Skeletal muscle tissue (tissue), 4 donors: Measurements from ENCODE around the gene ARHGEF16. TPM values are rescaled to one million over a fixed set of nuclear protein-coding genes. Genes with fewer than 3 reads are reported as not detected.

ENCODE experiments used
- H3K27ac ChIP-seq: one replicate; pipeline ENCODE4 v1.7.0; 2013; ENCODE audit warnings: mild to moderate bottlenecking, low read depth, low read length, inconsistent platforms
- H3K27me3 ChIP-seq, 3 donors: one replicate each; pipeline ENCODE4 v1.7.0; 2013; ENCODE audit warnings: low read length in 3 of 3; ENCODE audit not compliant: control insufficient read depth in 3 of 3, insufficient read depth in 3 of 3
- H3K36me3 ChIP-seq, 3 donors: one replicate each; pipeline ENCODE4 v1.7.0; 2013; ENCODE audit warnings: low read length in 3 of 3; ENCODE audit not compliant: control insufficient read depth in 3 of 3, insufficient read depth in 3 of 3
- H3K4me1 ChIP-seq, 3 donors: one replicate each; pipeline ENCODE4 v1.7.0; 2013; ENCODE audit warnings: low read length in 3 of 3, mild to moderate bottlenecking in 3 of 3; ENCODE audit not compliant: control insufficient read depth in 3 of 3, insufficient read depth in 3 of 3
- H3K4me3 ChIP-seq, 3 donors: one replicate each; pipeline ENCODE4 v1.7.0; 2013; ENCODE audit warnings: low read length in 3 of 3
- H3K9ac ChIP-seq, 3 donors: one replicate each; pipeline ENCODE4 v1.7.0; 2013; ENCODE audit warnings: low read length in 3 of 3, mild to moderate bottlenecking in 3 of 3, moderate library complexity in 2 of 3, low read depth in 1 of 3
- H3K9me3 ChIP-seq, 3 donors: one replicate each; pipeline ENCODE4 v1.7.0; 2013; ENCODE audit warnings: low read length in 3 of 3; ENCODE audit not compliant: control insufficient read depth in 3 of 3
- total RNA-seq: library from RNA; depleted of rRNA; stranded (reverse); fragments of >200 nt; gene quantifications from one replicate; pipeline ENCODE4 v1.2.3, GENCODE V29; 2014
- donor health status: Osteomylitis.

ARHGEF16 gene
- total RNA-seq, 1 donor from 2014 or later: 0.52 TPM

- H3K4me3 ChIP-seq: no peak overlapping the region
- H3K27me3 ChIP-seq: no peaks in the 10 kb centered on the region
- no peak overlapping the region for H3K9ac ChIP-seq
- H3K27ac ChIP-seq: no peak overlapping the region
- no peaks in the 10 kb centered on the region for H3K9me3 ChIP-seq
- H3K4me1 ChIP-seq: peaks cover 7 to 31% (median 16%) of the 10 kb centered on the region in 3 donors
- H3K36me3 ChIP-seq: no peaks in the 10 kb centered on the region
These were observed 44.5 kb downstream of the ARHGEF16 start for GRCh38 chr1:3498986-3499385.

- Histone ChIP-seq H3K4me1 (peaks cover 13 to 37% (median 22%) of the 10 kb centered on the region in 3 donors), H3K36me3 (no peaks in the 10 kb centered on the region), H3K4me3 (no peak overlapping the region), H3K27me3 (no peaks in the 10 kb centered on the region), H3K27ac (no peak overlapping the region), H3K9me3 (no peaks in the 10 kb centered on the region), H3K9ac (no peak overlapping the region)
These were observed 45.1 kb downstream of the ARHGEF16 start for GRCh38 chr1:3499611-3500010.

- H3K9ac ChIP-seq: no peak overlapping the region
- H3K9me3 ChIP-seq: no peaks in the 10 kb centered on the region
- H3K27me3 ChIP-seq: no peaks in the 10 kb centered on the region
- peaks cover 19 to 44% (median 29%) of the 10 kb centered on the region in 3 donors for H3K4me1 ChIP-seq
- no peaks in the 10 kb centered on the region for H3K36me3 ChIP-seq
- no peak overlapping the region for H3K27ac ChIP-seq
- no peak overlapping the region for H3K4me3 ChIP-seq
These were observed 45.9 kb downstream of the ARHGEF16 start for GRCh38 chr1:3500265-3500835.

GRCh38 chr1:3501437-3501836 is 47.0 kb downstream of the ARHGEF16 start:
- Histone ChIP-seq H3K9ac (no peak overlapping the region), H3K27ac (no peak overlapping the region), H3K36me3 (no peaks in the 10 kb centered on the region), H3K4me3 (no peak overlapping the region), H3K27me3 (no peaks in the 10 kb centered on the region), H3K9me3 (no peaks in the 10 kb centered on the region), H3K4me1 (peaks cover 19 to 44% (median 38%) of the 10 kb centered on the region in 3 donors)

- H3K9me3 ChIP-seq: no peaks in the 10 kb centered on the region
- peak overlapping the region in 1 of 3 donors; percentile 16 for H3K9ac ChIP-seq
- H3K27ac ChIP-seq: no peak overlapping the region
- H3K4me1 ChIP-seq: peaks cover 19 to 42% (median 38%) of the 10 kb centered on the region in 3 donors
- no peak overlapping the region for H3K4me3 ChIP-seq
- H3K36me3 ChIP-seq: no peaks in the 10 kb centered on the region
- H3K27me3 ChIP-seq: no peaks in the 10 kb centered on the region
These were observed 47.6 kb downstream of the ARHGEF16 start for GRCh38 chr1:3501856-3502640.

GRCh38 chr1:3502641-3503524 is 48.4 kb downstream of the ARHGEF16 start:
- Histone ChIP-seq H3K9me3 (no peaks in the 10 kb centered on the region), H3K27ac (no peak overlapping the region), H3K4me1 (peaks cover 19 to 42% (median 38%) of the 10 kb centered on the region in 3 donors), H3K4me3 (no peak overlapping the region), H3K27me3 (no peaks in the 10 kb centered on the region), H3K9ac (no peak overlapping the region), H3K36me3 (no peaks in the 10 kb centered on the region)

GRCh38 chr1:3503525-3503886 is 49.0 kb downstream of the ARHGEF16 start:
- Histone ChIP-seq H3K4me1 (peaks cover 19 to 42% (median 38%) of the 10 kb centered on the region in 3 donors), H3K27me3 (no peaks in the 10 kb centered on the region), H3K9me3 (no peaks in the 10 kb centered on the region), H3K27ac (peak overlapping the region; percentile 94), H3K9ac (peak overlapping the region in 1 of 3 donors; percentile 45), H3K4me3 (no peak overlapping the region), H3K36me3 (no peaks in the 10 kb centered on the region)

- peak overlapping the region; percentile 94 for H3K27ac ChIP-seq
These were observed 49.8 kb downstream of the ARHGEF16 start for GRCh38 chr1:3504151-3504821.

GRCh38 chr1:3504822-3505153 is 50.3 kb downstream of the ARHGEF16 start:
- Histone ChIP-seq H3K27ac (peak overlapping the region; percentile 94), H3K4me1 (peaks cover 19 to 42% (median 38%) of the 10 kb centered on the region in 3 donors), H3K27me3 (no peaks in the 10 kb centered on the region), H3K9ac (peak overlapping the region; percentile 64 to 85 (median 68)), H3K36me3 (no peaks in the 10 kb centered on the region), H3K4me3 (peak overlapping the region in 2 of 3 donors; percentile 40 to 68), H3K9me3 (no peaks in the 10 kb centered on the region)

More at GRCh38 chr1:3504151-3504821, 49.8 kb downstream of the ARHGEF16 start:
- no peaks in the 10 kb centered on the region for H3K27me3 ChIP-seq
- H3K9me3 ChIP-seq: no peaks in the 10 kb centered on the region
- peaks cover 19 to 42% (median 38%) of the 10 kb centered on the region in 3 donors for H3K4me1 ChIP-seq
- no peaks in the 10 kb centered on the region for H3K36me3 ChIP-seq
- H3K9ac ChIP-seq: peak overlapping the region; percentile 64 to 85 (median 68)
- peak overlapping the region in 2 of 3 donors; percentile 40 to 68 for H3K4me3 ChIP-seq
